GM12878 (cell line): ENCODE measurements around the gene PRPF18. TPM values are rescaled to one million over a fixed set of nuclear protein-coding genes. Genes with fewer than 3 reads are reported as not detected.
A peak's percentile ranks its signal among the peaks of the same experiment; 100 is the strongest.

Source experiments
- ATAC-seq: fragments of 200-7000 bp; cut with Tn5 transposase; 3 replicates; pipeline ENCODE4 v1.9.1; 2020; ENCODE audit warnings: mild to moderate bottlenecking, moderate library complexity
- BruUV-seq: library from RNA; stranded (reverse); fragments of 400-500 nt; replicated peaks from 2 replicates; lab custom pipeline; 2021; lab: Mats Ljungman, UMichigan
- CTCF ChIA-PET: fragments of 300-600 bp; sonication (Branson Sonifier 250); formaldehyde crosslinking; extraction: SDS; loops from one replicate; lab custom pipeline; 2021; ENCODE audit warnings: inconsistent platforms; lab: Yijun Ruan, JAX
- POLR2A ChIA-PET: fragments of 350-600 bp; formaldehyde crosslinking; extraction: SDS; loops from one replicate; lab custom pipeline; 2021; ENCODE audit warnings: inconsistent platforms; lab: Charles Lee
- RAD21 ChIA-PET: fragments of 300-600 bp; sonication (Branson Sonifier 250); formaldehyde crosslinking; loops from one replicate; lab custom pipeline; 2023; ENCODE audit warnings: antibody characterized with exemption; ENCODE audit not compliant: unreplicated experiment; lab: Charles Lee
- SMC1A ChIA-PET: fragments of 300-600 bp; sonication (Branson Sonifier 250); formaldehyde crosslinking; loops from one replicate; lab custom pipeline; 2023; ENCODE audit not compliant: unreplicated experiment, uncharacterized antibody; lab: Charles Lee
- DNase-seq: peaks from one replicate; pipeline ENCODE4 v3.0.0-alpha.2; 2011; ENCODE audit warnings: low read depth, low spot score
- FAIRE-seq: peaks from 3 replicates; lab custom pipeline; 2011; peaks lifted over from hg19 to GRCh38; lab: Jason Lieb, UNC
- H2AFZ ChIP-seq: 2 replicates; pipeline ENCODE4 v1.6.0; 2011; ENCODE audit warnings: low read depth, low read length, control low read depth; ENCODE audit not compliant: control insufficient read depth
- H3K27ac ChIP-seq: 2 replicates; pipeline ENCODE4 v1.5.1; 2011; ENCODE audit warnings: control low read depth; ENCODE audit not compliant: control insufficient read depth, insufficient read depth
- H3K27me3 ChIP-seq, 2 experiments: replicated peaks in 1 of 2; 2 replicates each; pipeline versions ENCODE4 v1.6.0 to v1.6.1; 2011; ENCODE audit warnings: low read length in 1 of 2; ENCODE audit not compliant: control insufficient read depth in 2 of 2, insufficient read depth in 2 of 2
- H3K36me3 ChIP-seq, 2 experiments: 2 replicates each; pipeline ENCODE4 v1.5.1; 2011; ENCODE audit warnings: low read length in 1 of 2; ENCODE audit not compliant: control insufficient read depth in 2 of 2, insufficient read depth in 2 of 2
- H3K4me1 ChIP-seq: 2 replicates; pipeline ENCODE4 v1.6.1; 2011; ENCODE audit warnings: mild to moderate bottlenecking, low read length, moderate library complexity, mixed read lengths; ENCODE audit not compliant: control insufficient read depth, insufficient read depth
- H3K4me2 ChIP-seq: 2 replicates; pipeline ENCODE4 v1.6.0; 2011; ENCODE audit warnings: control low read depth; ENCODE audit not compliant: control insufficient read depth, insufficient read depth
- H3K4me3 ChIP-seq: fragments of 200-600 bp; sonication (generic); 2 replicates; pipeline ENCODE4 v1.5.1; 2016
- H3K79me2 ChIP-seq: 2 replicates; pipeline ENCODE4 v1.6.0; 2011; ENCODE audit warnings: low read length; ENCODE audit not compliant: control insufficient read depth, insufficient read depth
- H3K9ac ChIP-seq: 2 replicates; pipeline ENCODE4 v1.8.0; 2011; ENCODE audit warnings: low read length, control low read depth, mixed read lengths; ENCODE audit not compliant: control insufficient read depth, insufficient read depth
- H3K9me3 ChIP-seq: replicated peaks from 3 replicates; pipeline ENCODE4 v1.5.1; 2011; ENCODE audit warnings: mild to moderate bottlenecking, low read length; ENCODE audit not compliant: control insufficient read depth, insufficient read depth
- H4K20me1 ChIP-seq: 2 replicates; pipeline ENCODE4 v1.6.0; 2011; ENCODE audit not compliant: control insufficient read depth, insufficient read depth
- KDM1A ChIP-seq: fragments of 200-600 bp; sonication (generic); IDR thresholded peaks from 2 replicates; pipeline ENCODE4 v1.6.1; 2016; ENCODE audit warnings: borderline replicate concordance
- NFYA ChIP-seq: IDR thresholded peaks from 2 replicates; pipeline ENCODE4 v1.6.1; 2011; ENCODE audit warnings: low read depth, mild to moderate bottlenecking, low read length, improper control_type of control experiment, borderline replicate concordance
- SPI1 ChIP-seq: IDR thresholded peaks from 2 replicates; pipeline ENCODE4 v1.6.1; 2011; ENCODE audit warnings: low read depth, mild to moderate bottlenecking, low read length, moderate library complexity, borderline replicate concordance; ENCODE audit not compliant: insufficient read depth
- TCF3 ChIP-seq: IDR thresholded peaks from 2 replicates; pipeline ENCODE4 v1.6.1; 2012; ENCODE audit warnings: low read depth, mild to moderate bottlenecking, low read length, borderline replicate concordance; ENCODE audit not compliant: insufficient read depth
- WGBS: methylation state at CpG from one replicate; pipeline ENCODE4 v1.1.6; 2016; ENCODE audit warnings: low lambda C conversion rate; ENCODE audit not compliant: insufficient replicate concordance, insufficient coverage; ENCODE audit errors: missing lambda C conversion rate; 5-methylcytosine and 5-hydroxymethylcytosine counted together
- in situ Hi-C: fragments of 300-500 bp; cut with MboI; formaldehyde crosslinking; loops from 9 replicates; pipeline ENCODE4 v1.14.3; 2018; ENCODE audit warnings: mixed read lengths
- intact Hi-C: fragments of 100-400 bp; cut with micrococcal nuclease; formaldehyde crosslinking; loops from one replicate; pipeline ENCODE4 v1.14.2; 2022; ENCODE audit not compliant: unreplicated experiment
- polyA plus RNA-seq, 11 experiments: library from polyadenylated mRNA; depleted of rRNA in 4 of 11; unstranded in 6 of 11; stranded (reverse) in 5 of 11; fragments of >200 nt; fragmentation: Nextera tagmentation in 4 of 11; fragmentation: Illumina TruSeq in 1 of 11; extraction: Ambion mirVana in 4 of 11; extraction: Trizol in 1 of 11; gene quantifications; 1 replicate in 1 of 11; 2 replicates in 10 of 11; pipeline versions ENCODE4 v1.2.1 to v1.2.3, GENCODE V29; 2011 to 2016; ENCODE audit warnings: inconsistent platforms in 2 of 11, missing spikeins in 2 of 11, low read depth in 1 of 11
- total RNA-seq, 4 experiments: library from RNA; depleted of rRNA in 3 of 4; stranded (reverse); fragments of >200 nt in 3 of 4; fragmentation: Illumina TruSeq in 1 of 4; extraction: Trizol in 1 of 4; gene quantifications; 2 replicates each; pipeline versions ENCODE4 v1.2.1 to v1.2.3, GENCODE V29; 2013 to 2021
- TF ChIP-seq, protein P1 (sequence below): fragments of 450-650 bp; IDR thresholded peaks from 2 replicates; pipeline ENCODE4 v1.6.1; 2017; ENCODE audit warnings: low read depth, mild to moderate bottlenecking, moderate library complexity

The PRPF18 gene
- total and polyA plus RNA-seq, 10 of the 15 experiments (the other 5 are each of a cell fraction or from before 2014, with no cell fraction given) = 15.6 to 35.8 (median 28.8) TPM

- 58% methylated on average over 7 of the region's 7 CpGs for WGBS
- Histone ChIP-seq H4K20me1 (no peaks in the 10 kb centered on the region), H3K79me2 (no peaks in the 10 kb centered on the region), H3K4me2 (no peak overlapping the region), H3K27ac (0 out of 2 replicates have a peak overlapping the region, but pooled peaks have one; percentile 0), H3K36me3 (peaks cover 15 to 24% of the 10 kb centered on the region in 2 experiments), H3K9ac (no peak overlapping the region), H2AFZ (no peak overlapping the region), H3K27me3 (no peaks in the 10 kb centered on the region), H3K4me1 (peaks cover 8% of the 10 kb centered on the region), H3K4me3 (no peak overlapping the region), H3K9me3 (no peaks in the 10 kb centered on the region)
- ATAC-seq (peak; percentile 39), FAIRE-seq (peak; percentile 64), DNase-seq (peak; percentile 7)
- TF ChIP-seq, protein P1, sequence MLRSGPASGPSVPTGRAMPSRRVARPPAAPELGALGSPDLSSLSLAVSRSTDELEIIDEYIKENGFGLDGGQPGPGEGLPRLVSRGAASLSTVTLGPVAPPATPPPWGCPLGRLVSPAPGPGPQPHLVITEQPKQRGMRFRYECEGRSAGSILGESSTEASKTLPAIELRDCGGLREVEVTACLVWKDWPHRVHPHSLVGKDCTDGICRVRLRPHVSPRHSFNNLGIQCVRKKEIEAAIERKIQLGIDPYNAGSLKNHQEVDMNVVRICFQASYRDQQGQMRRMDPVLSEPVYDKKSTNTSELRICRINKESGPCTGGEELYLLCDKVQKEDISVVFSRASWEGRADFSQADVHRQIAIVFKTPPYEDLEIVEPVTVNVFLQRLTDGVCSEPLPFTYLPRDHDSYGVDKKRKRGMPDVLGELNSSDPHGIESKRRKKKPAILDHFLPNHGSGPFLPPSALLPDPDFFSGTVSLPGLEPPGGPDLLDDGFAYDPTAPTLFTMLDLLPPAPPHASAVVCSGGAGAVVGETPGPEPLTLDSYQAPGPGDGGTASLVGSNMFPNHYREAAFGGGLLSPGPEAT = no peak
- TF ChIP-seq SPI1 = peak; percentile 19; the same call in 1 of the 2 replicates
- ChIA-PET SMC1A (interaction anchor here (0.8 to 3.0 kb wide), 5 partner anchors 25 to 456 kb away, joined by 3 to 24 read pairs (median 4); no protein-coding TSS in a partner anchor), RAD21 (interaction anchor here (1.3 kb wide), 1 partner anchor 116 kb away, joined by 4 read pairs; no protein-coding TSS in a partner anchor), POLR2A (no interaction called here), CTCF (interaction anchor here (0.8 to 3.2 kb wide), 8 partner anchors 13 to 116 kb away, joined by 3 to 31 read pairs (median 4); no protein-coding TSS in a partner anchor)
- BruUV-seq = no TSS peak
- in situ Hi-C loops = no loop called here
- intact Hi-C loops = loop anchor here (1.0 to 5.0 kb wide), 2 partner anchors 97 to 118 kb away; no protein-coding TSS in a partner anchor
These were observed 73.8 kb downstream of the PRPF18 start for GRCh38 chr10:13660551-13660920.

DNA sequence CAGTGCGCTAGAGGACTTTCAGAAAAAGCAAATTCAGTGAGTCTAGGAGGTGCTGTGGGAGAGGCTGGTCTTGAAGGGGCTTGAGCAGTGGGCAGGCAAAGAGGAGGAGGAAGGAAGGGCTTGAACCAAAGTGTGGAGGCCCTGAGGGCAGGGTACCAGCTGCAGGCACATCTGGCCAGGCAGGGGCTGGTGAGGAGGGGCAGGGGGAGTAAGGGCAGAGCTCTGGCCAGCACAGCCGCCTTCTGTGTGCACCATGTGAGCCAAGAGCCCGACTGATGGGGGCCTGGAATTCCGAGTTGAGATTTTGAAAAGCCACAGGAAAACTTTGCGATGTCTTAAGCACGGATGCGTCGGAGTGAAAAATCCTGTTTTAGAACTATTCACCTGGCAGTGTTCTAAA is 74.5 kb downstream of the PRPF18 start:
- BruUV-seq = no TSS peak
- ChIA-PET POLR2A (no interaction called here), CTCF (interaction anchor here (0.8 to 3.2 kb wide), 4 partner anchors 12 to 115 kb away, joined by 3 to 31 read pairs (median 6); no protein-coding TSS in a partner anchor), SMC1A (interaction anchor here (0.6 to 3.0 kb wide), 7 partner anchors 8 to 455 kb away, joined by 3 to 24 read pairs (median 3); no protein-coding TSS in a partner anchor), RAD21 (interaction anchor here (1.3 kb wide), 1 partner anchor 115 kb away, joined by 4 read pairs; no protein-coding TSS in a partner anchor)
- H3K4me3 ChIP-seq = no peak overlapping the region
- H3K9me3 ChIP-seq = no peaks in the 10 kb centered on the region
- no peaks in the 10 kb centered on the region for H4K20me1 ChIP-seq
- H3K79me2 ChIP-seq = no peaks in the 10 kb centered on the region
- TF ChIP-seq NFYA (no peak), KDM1A (no peak), TCF3 (no peak)
- no peak overlapping the region for H2AFZ ChIP-seq
- H3K9ac ChIP-seq = no peak overlapping the region
- intact Hi-C loops (loop anchor here (5.0 kb wide), 1 partner anchor 96 kb away; no protein-coding TSS in a partner anchor), in situ Hi-C loops (no loop called here)
- H3K36me3 ChIP-seq = peaks cover 22 to 24% of the 10 kb centered on the region in 2 experiments
- no peaks in the 10 kb centered on the region for H3K27me3 ChIP-seq
- no peak overlapping the region for H3K27ac ChIP-seq
- peaks cover 8% of the 10 kb centered on the region for H3K4me1 ChIP-seq
- H3K4me2 ChIP-seq = no peak overlapping the region
- FAIRE-seq (no peak), ATAC-seq (no peak), DNase-seq (no peak)
- WGBS = 85% methylated on average over 8 of the region's 8 CpGs
